ENCODE measurements around the gene MRGPRF. TPM values are rescaled to one million over a fixed set of nuclear protein-coding genes. Genes with fewer than 3 reads are reported as not detected.

The MRGPRF gene
- total and polyA plus RNA-seq, 7 donors: 1.7 to 3.8 (median 2.7) TPM

DNA sequence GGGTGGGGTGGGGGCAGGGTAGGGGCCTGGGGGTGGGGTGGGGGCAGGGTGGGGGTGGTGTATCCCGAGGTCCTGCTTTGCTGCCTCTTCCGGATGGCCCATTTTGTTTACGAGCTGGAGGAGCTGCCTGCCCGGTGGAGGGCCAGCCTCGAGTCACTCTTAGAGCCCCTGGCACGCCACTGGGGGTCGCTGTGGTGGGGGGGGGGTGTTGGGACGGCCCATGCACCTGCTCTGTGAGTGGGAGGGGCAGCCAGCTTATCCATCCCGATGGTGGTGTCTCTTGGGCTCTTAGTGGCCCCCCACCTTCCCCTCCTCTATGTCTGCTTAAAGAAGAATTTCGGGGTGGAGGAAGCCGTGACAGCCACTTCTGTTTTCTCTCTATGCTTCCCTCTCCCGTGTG lies 56.9 kb downstream of the MRGPRF start:
- intact Hi-C loops (cut with DNase I): loop anchor here in 1 of 2 donors (2.0 kb wide), 1 partner anchor 21 kb away; no protein-coding TSS in a partner anchor
- no peaks in the 10 kb centered on the region for H3K36me3 ChIP-seq (ENCODE audit: insufficient read depth in 1 of 2, low read depth in 1 of 2)

DNA sequence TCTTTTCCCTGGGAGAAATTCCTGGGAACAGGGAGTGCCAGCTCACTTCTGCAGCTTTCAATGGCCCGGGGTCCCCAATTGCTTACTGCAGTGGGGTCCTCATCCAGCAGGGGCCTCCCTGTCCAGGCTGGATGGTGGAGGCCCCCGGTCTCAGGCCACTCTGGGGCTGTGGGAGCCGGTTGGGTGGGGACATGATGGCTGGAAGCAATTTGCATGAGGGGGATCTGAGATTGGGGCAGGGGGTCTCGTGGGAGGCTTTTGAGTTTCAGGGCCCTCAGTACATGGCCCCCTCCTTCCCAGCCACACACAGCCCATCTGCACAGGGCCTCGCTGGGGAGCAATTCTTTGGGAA lies 57.5 kb downstream of the MRGPRF start:
- DNase-seq: no peak
- 20 to 26% (median 23%) methylated on average over 5 of the region's 5 CpGs for WGBS, 3 donors
- H3K27me3 ChIP-seq (ENCODE audit: insufficient read depth in 3 of 3, low read length in 2 of 3): peaks cover 0 to 3% (median 0%) of the 10 kb centered on the region in 3 donors
- H3K27ac ChIP-seq: no peak overlapping the region
- peaks cover 4% of the 10 kb centered on the region for H3K9me3 ChIP-seq
- intact Hi-C loops (cut with DNase I): no loop called here
- no peak overlapping the region for H3K4me3 ChIP-seq
- TF ChIP-seq, protein P1, sequence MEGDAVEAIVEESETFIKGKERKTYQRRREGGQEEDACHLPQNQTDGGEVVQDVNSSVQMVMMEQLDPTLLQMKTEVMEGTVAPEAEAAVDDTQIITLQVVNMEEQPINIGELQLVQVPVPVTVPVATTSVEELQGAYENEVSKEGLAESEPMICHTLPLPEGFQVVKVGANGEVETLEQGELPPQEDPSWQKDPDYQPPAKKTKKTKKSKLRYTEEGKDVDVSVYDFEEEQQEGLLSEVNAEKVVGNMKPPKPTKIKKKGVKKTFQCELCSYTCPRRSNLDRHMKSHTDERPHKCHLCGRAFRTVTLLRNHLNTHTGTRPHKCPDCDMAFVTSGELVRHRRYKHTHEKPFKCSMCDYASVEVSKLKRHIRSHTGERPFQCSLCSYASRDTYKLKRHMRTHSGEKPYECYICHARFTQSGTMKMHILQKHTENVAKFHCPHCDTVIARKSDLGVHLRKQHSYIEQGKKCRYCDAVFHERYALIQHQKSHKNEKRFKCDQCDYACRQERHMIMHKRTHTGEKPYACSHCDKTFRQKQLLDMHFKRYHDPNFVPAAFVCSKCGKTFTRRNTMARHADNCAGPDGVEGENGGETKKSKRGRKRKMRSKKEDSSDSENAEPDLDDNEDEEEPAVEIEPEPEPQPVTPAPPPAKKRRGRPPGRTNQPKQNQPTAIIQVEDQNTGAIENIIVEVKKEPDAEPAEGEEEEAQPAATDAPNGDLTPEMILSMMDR (IDR thresholded peaks at IDR 0.05): no peak
- ATAC-seq: no peak
- H3K36me3 ChIP-seq (ENCODE audit: insufficient read depth in 1 of 2, low read depth in 1 of 2): no peaks in the 10 kb centered on the region
- H3K4me1 ChIP-seq: no peaks in the 10 kb centered on the region

More for the DNA sequence above, 56.9 kb downstream of the MRGPRF start:
- DNase-seq: peak in 1 of 2 donors; percentile 52
- peaks cover 4% of the 10 kb centered on the region for H3K9me3 ChIP-seq
- TF ChIP-seq, protein P1 (IDR thresholded peaks at IDR 0.05): no peak
- no peak overlapping the region for H3K4me3 ChIP-seq
- H3K4me1 ChIP-seq: no peaks in the 10 kb centered on the region
- H3K27me3 ChIP-seq (ENCODE audit: insufficient read depth in 3 of 3, low read length in 2 of 3): peaks cover 0 to 4% (median 0%) of the 10 kb centered on the region in 3 donors
- no peak for ATAC-seq
- WGBS, 3 donors: 7 to 16% (median 14%) methylated on average over 10 to 12 of the region's 12 CpGs
- H3K27ac ChIP-seq: no peak overlapping the region

GRCh38 chr11:68954836-68955606 lies 58.0 kb downstream of the MRGPRF start:
- H3K4me3 ChIP-seq: no peak overlapping the region
- H3K4me1 ChIP-seq: no peaks in the 10 kb centered on the region
- 22 to 29% (median 27%) methylated on average over 30 of the region's 30 CpGs for WGBS, 3 donors
- H3K9me3 ChIP-seq: peaks cover 4% of the 10 kb centered on the region
- peak in 3 of 4 donors; percentile 45 to 63 (median 50) for ATAC-seq
- peak; percentile 47 to 64 for DNase-seq
- no peak overlapping the region for H3K27ac ChIP-seq
- H3K36me3 ChIP-seq (ENCODE audit: insufficient read depth in 1 of 2, low read depth in 1 of 2): no peaks in the 10 kb centered on the region
- TF ChIP-seq, protein P1 (IDR thresholded peaks at IDR 0.05): no peak
- peaks cover 0 to 3% (median 0%) of the 10 kb centered on the region in 3 donors for H3K27me3 ChIP-seq (ENCODE audit: insufficient read depth in 3 of 3, low read length in 2 of 3)
- intact Hi-C loops (cut with DNase I): no loop called here

Other genes starting within 250 kb of the MRGPRF start
- gene CPT1A, start 171.3 kb downstream of the MRGPRF start, total RNA-seq: 10 to 100 TPM in 3 of 4 donors, 1 to 10 TPM in 1; 9.7 to 29.2 (median 15.0) TPM
- gene CPT1A, start 171.3 kb downstream of the MRGPRF start, polyA plus RNA-seq: 10 to 100 TPM in 2 of 3 donors, 1 to 10 TPM in 1; 8.6 to 12.9 (median 11.5) TPM
- gene MRPL21, start 109.4 kb downstream of the MRGPRF start, total RNA-seq: 100 to 1,000 TPM in 1 of 4 donors, 10 to 100 TPM in 3; 59.2 to 104 (median 70.8) TPM
- 100 to 1,000 TPM; 108 to 181 (median 127) TPM for gene MRPL21, start 109.4 kb downstream of the MRGPRF start, polyA plus RNA-seq
- 10 to 100 TPM; 12.1 to 18.4 (median 13.0) TPM for gene IGHMBP2, start 109.4 kb downstream of the MRGPRF start, total RNA-seq
- 10 to 100 TPM; 12.4 to 19.0 (median 17.7) TPM for gene IGHMBP2, start 109.4 kb downstream of the MRGPRF start, polyA plus RNA-seq
- not detected for gene MRGPRD, start 32.3 kb downstream of the MRGPRF start, total RNA-seq
- not detected for gene MRGPRD, start 32.3 kb downstream of the MRGPRF start, polyA plus RNA-seq
- 1 to 10 TPM; 3.5 to 6.0 (median 3.9) TPM for gene TPCN2, start 35.7 kb upstream of the MRGPRF start, total RNA-seq
- gene TPCN2, start 35.7 kb upstream of the MRGPRF start, polyA plus RNA-seq: 1 to 10 TPM; 2.2 to 3.1 (median 3.1) TPM
- under 1 TPM in 3 of 4 donors, not detected in 1; 0.08 to 0.54 (median 0.34) TPM for gene SMIM38, start 142.7 kb upstream of the MRGPRF start, total RNA-seq
- under 1 TPM; 0.03 to 0.12 (median 0.05) TPM for gene SMIM38, start 142.7 kb upstream of the MRGPRF start, polyA plus RNA-seq

Data from psoas muscle (tissue), 8 donors.